Vagina (tissue), 2 donors: ENCODE data around the gene TCF7. TPM values are rescaled to one million over a fixed set of nuclear protein-coding genes. Genes with fewer than 3 reads are reported as not detected.

Experiments used
- DNase-seq, 2 donors: peaks; one replicate each; pipeline ENCODE4 v3.0.0-alpha.2; 2017; ENCODE audit errors: extremely low spot score in 2 of 2
- H3K27ac ChIP-seq: fragments of 200-600 bp; sonication (generic); one replicate; pipeline ENCODE4 v1.5.1; 2019
- H3K27me3 ChIP-seq: fragments of 200-600 bp; sonication (generic); one replicate; pipeline ENCODE4 v1.5.1; 2019
- H3K36me3 ChIP-seq, 2 donors: fragments of 200-600 bp; sonication (generic); one replicate each; pipeline ENCODE4 v1.5.1; 2017 to 2019
- H3K4me1 ChIP-seq: fragments of 200-600 bp; sonication (generic); one replicate; pipeline ENCODE4 v1.5.1; 2019
- H3K4me3 ChIP-seq, 2 donors: fragments of 200-600 bp; sonication (generic); 1 replicate in 1 of 2; 2 replicates in 1 of 2; pipeline ENCODE4 v1.5.1; 2016 to 2019
- H3K9me3 ChIP-seq: fragments of 200-600 bp; sonication (generic); one replicate; pipeline ENCODE4 v1.5.1; 2019
- POLR2A ChIP-seq, 2 donors: fragments of 450-650 bp; IDR thresholded peaks; one replicate each; pipeline ENCODE4 v1.6.1; 2017; ENCODE audit warnings: antibody characterized with exemption in 2 of 2, mild to moderate bottlenecking in 2 of 2, moderate library complexity in 2 of 2
- POLR2AphosphoS5 ChIP-seq, 2 donors: sonication (generic); formaldehyde crosslinking; IDR thresholded peaks; one replicate each; pipeline ENCODE4 v1.9.0; 2017; ENCODE audit warnings: antibody characterized with exemption in 2 of 2, mild to moderate bottlenecking in 2 of 2, low read depth in 1 of 2; ENCODE audit not compliant: insufficient read depth in 1 of 2
- intact Hi-C: fragments of 100-400 bp; cut with DNase I; formaldehyde crosslinking; loops from one replicate; pipeline ENCODE4 v1.15.1; 2023
- total RNA-seq: library from RNA; depleted of rRNA; stranded (reverse); fragments of >200 nt; gene quantifications from one replicate; pipeline ENCODE4 v1.2.3, GENCODE V29; 2016
- TF ChIP-seq, protein P1 (sequence below), 3 experiments: fragments of 450-650 bp in 2 of 3; fragments of 200-600 bp in 1 of 3; sonication (generic) in 1 of 3; IDR thresholded peaks; one replicate each; pipeline ENCODE4 v1.5.1; 2017 to 2019; ENCODE audit warnings: antibody characterized with exemption in 3 of 3, mild to moderate bottlenecking in 2 of 3, moderate library complexity in 2 of 3

TCF7 gene
- total RNA-seq, 1 donor from 2014 or later: 1.7 TPM

DNA sequence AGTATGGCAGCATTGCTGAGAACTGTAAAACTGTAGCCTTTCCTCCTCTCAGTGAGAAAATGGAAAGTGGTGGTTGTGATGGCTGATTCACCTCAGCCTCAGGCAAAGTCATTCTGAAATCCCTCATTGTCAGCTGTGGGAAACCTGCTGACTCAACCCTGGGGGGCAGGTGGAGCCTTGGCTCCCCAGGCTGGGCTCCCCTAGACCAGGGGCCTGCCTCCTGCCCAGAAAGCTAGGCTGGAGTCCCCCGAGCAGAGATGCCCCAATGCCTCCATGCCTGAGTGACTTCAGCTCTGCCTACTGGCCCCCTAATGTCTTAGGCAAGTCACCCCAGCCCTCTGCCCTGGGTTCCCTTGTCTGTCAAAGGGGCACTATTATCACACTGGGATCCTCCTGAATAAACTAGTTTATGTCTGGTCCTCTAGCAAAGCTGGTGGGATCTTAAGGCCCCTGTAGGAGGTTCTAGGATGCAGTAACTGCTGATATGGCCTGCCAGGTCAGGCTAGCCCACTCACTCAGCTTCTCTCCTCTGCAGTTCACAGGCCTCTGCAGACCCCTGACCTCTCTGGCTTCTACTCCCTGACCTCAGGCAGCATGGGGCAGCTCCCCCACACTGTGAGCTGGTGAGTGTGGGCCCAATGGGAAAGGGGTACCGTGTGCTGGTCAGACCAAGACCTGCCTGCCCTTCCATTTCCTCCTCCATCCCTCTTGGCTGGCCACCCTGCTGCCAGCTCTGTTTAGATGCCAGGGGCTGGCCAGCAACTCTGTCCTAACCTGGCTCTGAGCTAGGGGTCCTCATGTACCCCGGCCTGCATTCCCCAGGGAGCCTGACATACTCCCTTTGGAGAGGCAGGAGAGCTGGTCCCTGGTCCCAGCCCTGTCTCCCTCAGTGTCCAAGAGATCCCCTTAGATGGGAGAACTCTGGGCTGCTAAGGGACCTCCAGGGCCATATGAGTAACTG, 24.2 kb downstream of the TCF7 start:
- H3K4me3 ChIP-seq: no peak overlapping the region
- TF ChIP-seq POLR2A (IDR thresholded peaks at IDR 0.05) (no peak), POLR2AphosphoS5 (IDR thresholded peaks at IDR 0.05; ENCODE audit: insufficient read depth in 1 of 2, low read depth in 1 of 2) (no peak)
- TF ChIP-seq, protein P1, sequence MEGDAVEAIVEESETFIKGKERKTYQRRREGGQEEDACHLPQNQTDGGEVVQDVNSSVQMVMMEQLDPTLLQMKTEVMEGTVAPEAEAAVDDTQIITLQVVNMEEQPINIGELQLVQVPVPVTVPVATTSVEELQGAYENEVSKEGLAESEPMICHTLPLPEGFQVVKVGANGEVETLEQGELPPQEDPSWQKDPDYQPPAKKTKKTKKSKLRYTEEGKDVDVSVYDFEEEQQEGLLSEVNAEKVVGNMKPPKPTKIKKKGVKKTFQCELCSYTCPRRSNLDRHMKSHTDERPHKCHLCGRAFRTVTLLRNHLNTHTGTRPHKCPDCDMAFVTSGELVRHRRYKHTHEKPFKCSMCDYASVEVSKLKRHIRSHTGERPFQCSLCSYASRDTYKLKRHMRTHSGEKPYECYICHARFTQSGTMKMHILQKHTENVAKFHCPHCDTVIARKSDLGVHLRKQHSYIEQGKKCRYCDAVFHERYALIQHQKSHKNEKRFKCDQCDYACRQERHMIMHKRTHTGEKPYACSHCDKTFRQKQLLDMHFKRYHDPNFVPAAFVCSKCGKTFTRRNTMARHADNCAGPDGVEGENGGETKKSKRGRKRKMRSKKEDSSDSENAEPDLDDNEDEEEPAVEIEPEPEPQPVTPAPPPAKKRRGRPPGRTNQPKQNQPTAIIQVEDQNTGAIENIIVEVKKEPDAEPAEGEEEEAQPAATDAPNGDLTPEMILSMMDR (IDR thresholded peaks at IDR 0.05): no peak
- H3K4me1 ChIP-seq: peaks cover 20% of the 10 kb centered on the region
- peaks cover 0 to 22% of the 10 kb centered on the region in 2 donors for H3K36me3 ChIP-seq
- no peaks in the 10 kb centered on the region for H3K9me3 ChIP-seq
- no peak overlapping the region for H3K27ac ChIP-seq
- intact Hi-C loops: no loop called here
- no peaks in the 10 kb centered on the region for H3K27me3 ChIP-seq
- peak; percentile 74 to 76 for DNase-seq

DNA sequence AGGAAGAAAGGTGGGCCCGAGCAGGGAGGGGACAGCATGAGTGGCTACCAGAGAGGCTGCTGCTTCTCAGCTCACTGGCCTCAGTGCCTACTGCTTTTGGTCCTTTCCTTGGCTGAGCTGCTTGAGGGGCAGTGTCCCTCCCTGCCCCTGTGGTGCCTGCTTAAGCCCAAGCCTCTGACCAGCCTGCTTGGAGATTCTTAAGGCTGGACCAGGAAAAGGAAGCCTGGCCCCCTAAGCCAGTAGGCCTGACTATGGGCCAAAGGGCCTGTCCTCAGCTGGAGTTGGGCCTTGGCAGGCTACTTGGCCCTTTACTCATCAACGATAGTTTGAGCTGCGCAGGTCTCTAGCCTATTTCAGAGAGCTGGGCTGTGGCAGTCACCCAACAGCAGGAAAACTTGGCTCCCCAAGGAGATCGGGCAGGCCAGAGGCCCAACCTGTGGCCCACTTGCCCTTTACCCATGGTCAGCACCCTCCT, 24.9 kb downstream of the TCF7 start:
- H3K4me1 ChIP-seq: peaks cover 20% of the 10 kb centered on the region
- H3K36me3 ChIP-seq: peaks cover 0 to 22% of the 10 kb centered on the region in 2 donors
- intact Hi-C loops: no loop called here
- TF ChIP-seq POLR2AphosphoS5 (IDR thresholded peaks at IDR 0.05; ENCODE audit: insufficient read depth in 1 of 2, low read depth in 1 of 2) (no peak), POLR2A (IDR thresholded peaks at IDR 0.05) (no peak)
- TF ChIP-seq, protein P1 (IDR thresholded peaks at IDR 0.05): no peak
- H3K9me3 ChIP-seq: no peaks in the 10 kb centered on the region
- no peaks in the 10 kb centered on the region for H3K27me3 ChIP-seq
- no peak overlapping the region for H3K4me3 ChIP-seq
- H3K27ac ChIP-seq: no peak overlapping the region
- peak in 1 of 2 donors; percentile 72 for DNase-seq

- no peaks in the 10 kb centered on the region for H3K27me3 ChIP-seq
- no peak overlapping the region for H3K4me3 ChIP-seq
- peak; percentile 72 to 82 for DNase-seq
- H3K36me3 ChIP-seq: peaks cover 0 to 22% of the 10 kb centered on the region in 2 donors
- intact Hi-C loops: loop anchor here (5.0 kb wide), 1 partner anchor 98 kb away; no protein-coding TSS in a partner anchor
- peaks cover 20% of the 10 kb centered on the region for H3K4me1 ChIP-seq
- H3K9me3 ChIP-seq: no peaks in the 10 kb centered on the region
- TF ChIP-seq POLR2A (IDR thresholded peaks at IDR 0.05): no peak
- TF ChIP-seq, protein P1 (IDR thresholded peaks at IDR 0.05): no peak
- TF ChIP-seq POLR2AphosphoS5 (IDR thresholded peaks at IDR 0.05; ENCODE audit: insufficient read depth in 1 of 2, low read depth in 1 of 2): no peak
- H3K27ac ChIP-seq: no peak overlapping the region
Observed at GRCh38 chr5:134139891-134140469, 25.5 kb downstream of the TCF7 start.

- H3K36me3 ChIP-seq: peaks cover 0 to 22% of the 10 kb centered on the region in 2 donors
- no peaks in the 10 kb centered on the region for H3K27me3 ChIP-seq
- peak; percentile 81 to 92 for DNase-seq
- H3K4me1 ChIP-seq: peaks cover 20% of the 10 kb centered on the region
- H3K4me3 ChIP-seq: no peak overlapping the region
- H3K27ac ChIP-seq: no peak overlapping the region
- intact Hi-C loops: loop anchor here (5.0 kb wide), 1 partner anchor 98 kb away; no protein-coding TSS in a partner anchor
- TF ChIP-seq, protein P1 (IDR thresholded peaks at IDR 0.05): peak; percentile 42 to 60 (median 45)
- no peak for TF ChIP-seq POLR2A (IDR thresholded peaks at IDR 0.05)
- H3K9me3 ChIP-seq: no peaks in the 10 kb centered on the region
Observed at GRCh38 chr5:134140530-134141201, 26.2 kb downstream of the TCF7 start.
